PC-9 (cell line): Measurements from ENCODE around the gene FOXP1. TPM values are rescaled to one million over a fixed set of nuclear protein-coding genes. Genes with fewer than 3 reads are reported as not detected.

Source experiments
- BruUV-seq: library from RNA; stranded (reverse); fragments of 400-500 nt; replicated peaks from 2 replicates; lab custom pipeline; 2021; lab: Mats Ljungman, UMichigan
- CTCF ChIA-PET: fragments of 300-600 bp; sonication (Branson Sonifier 250); formaldehyde crosslinking; loops from one replicate; lab custom pipeline; 2022; ENCODE audit warnings: antibody characterized with exemption; lab: Charles Lee
- POLR2A ChIA-PET: fragments of 300-600 bp; sonication (Branson Sonifier 250); formaldehyde crosslinking; loops from one replicate; lab custom pipeline; 2022; ENCODE audit warnings: antibody characterized with exemption; ENCODE audit not compliant: unreplicated experiment; lab: Charles Lee
- DNase-seq, 2 experiments: peaks; one replicate each; pipeline versions ENCODE4 v3.0.0 to v3.0.0-alpha.2; 2015 to 2022; ENCODE audit warnings: mixed read lengths in 1 of 2
- H2AFZ ChIP-seq: fragments of 200-600 bp; sonication (generic); 2 replicates; pipeline ENCODE4 v1.8.1; 2017; ENCODE audit warnings: antibody characterized with exemption
- H3F3A ChIP-seq: fragments of 200-600 bp; sonication (generic); 2 replicates; pipeline ENCODE4 v1.8.1; 2017; ENCODE audit warnings: antibody characterized with exemption, mild to moderate bottlenecking, low read depth; ENCODE audit not compliant: insufficient read depth
- H3K27ac ChIP-seq: fragments of 200-600 bp; sonication (generic); 2 replicates; pipeline ENCODE4 v1.6.1; 2016; ENCODE audit warnings: mixed run types
- H3K27me3 ChIP-seq: fragments of 200-600 bp; sonication (generic); 2 replicates; pipeline ENCODE4 v1.6.1; 2016; ENCODE audit warnings: low read depth, mixed run types; ENCODE audit not compliant: insufficient read depth
- H3K36me3 ChIP-seq: fragments of 200-600 bp; sonication (generic); 2 replicates; pipeline ENCODE4 v1.6.1; 2016; ENCODE audit warnings: low read depth, mixed run types
- H3K4me1 ChIP-seq: fragments of 200-600 bp; sonication (generic); replicated peaks from 2 replicates; pipeline ENCODE4 v1.6.1; 2016; ENCODE audit warnings: mixed run types; ENCODE audit not compliant: insufficient read depth
- H3K4me2 ChIP-seq: fragments of 200-600 bp; sonication (generic); 2 replicates; pipeline ENCODE4 v1.6.1; 2017; ENCODE audit warnings: mixed run types
- H3K4me3 ChIP-seq: fragments of 200-600 bp; sonication (generic); 2 replicates; pipeline ENCODE4 v1.6.1; 2016; ENCODE audit warnings: mixed run types
- H3K79me2 ChIP-seq: fragments of 200-600 bp; sonication (generic); 2 replicates; pipeline ENCODE4 v1.6.1; 2017; ENCODE audit warnings: low read depth, mixed run types
- H3K9me2 ChIP-seq: fragments of 200-600 bp; sonication (generic); 2 replicates; pipeline ENCODE4 v1.8.1; 2017; ENCODE audit warnings: mild to moderate bottlenecking; ENCODE audit not compliant: insufficient read depth
- H3K9me3 ChIP-seq: fragments of 200-600 bp; sonication (generic); 2 replicates; pipeline ENCODE4 v1.8.1; 2016; ENCODE audit warnings: low read depth; ENCODE audit not compliant: insufficient read depth
- H4K20me1 ChIP-seq: fragments of 200-600 bp; sonication (generic); 2 replicates; pipeline ENCODE4 v1.8.1; 2017; ENCODE audit not compliant: insufficient read depth
- CTCF ChIP-seq: fragments of 200-600 bp; sonication (generic); conservative IDR thresholded peaks from 2 replicates; pipeline ENCODE4 v1.6.1; 2017; ENCODE audit warnings: mixed run types, antibody characterized with exemption, mild to moderate bottlenecking, moderate library complexity
- EZH2 ChIP-seq: fragments of 200-600 bp; sonication (generic); IDR thresholded peaks from 2 replicates; pipeline ENCODE4 v1.8.0; 2017; ENCODE audit warnings: antibody characterized with exemption, low read depth
- intact Hi-C: fragments of 100-400 bp; cut with micrococcal nuclease; formaldehyde crosslinking; loops from one replicate; pipeline ENCODE4 v1.10.0; 2022; ENCODE audit not compliant: unreplicated experiment
- total RNA-seq: library from RNA; stranded (reverse); gene quantifications from 2 replicates; pipeline ENCODE4 v1.2.3, GENCODE V29; 2021

The FOXP1 gene
- total RNA-seq, 1 experiment from 2014 or later, result 33.3 TPM

- Histone ChIP-seq H3K4me1 (peaks cover 14% of the 10 kb centered on the region; the same call in 1 of the 2 replicates), H3F3A (0 out of 2 replicates have a peak, but pooled peaks cover 3% of the 10 kb centered on the region), H2AFZ (no peak overlapping the region), H4K20me1 (no peaks in the 10 kb centered on the region), H3K9me3 (no peaks in the 10 kb centered on the region), H3K4me2 (no peak overlapping the region), H3K36me3 (no peaks in the 10 kb centered on the region), H3K9me2 (no peaks in the 10 kb centered on the region), H3K4me3 (no peak overlapping the region), H3K79me2 (no peaks in the 10 kb centered on the region), H3K27ac (no peak overlapping the region), H3K27me3 (no peaks in the 10 kb centered on the region)
- no TSS peak for BruUV-seq
- POLR2A ChIA-PET, result no interaction called here
- DNase-seq, result peak in 1 of 2 experiments; percentile 54
- CTCF ChIA-PET, result no interaction called here
- TF ChIP-seq EZH2 (no peak), CTCF (no peak)
- intact Hi-C loops, result loop anchor here (2.0 kb wide), 2 partner anchors 32 to 44 kb away; no protein-coding TSS in a partner anchor
These were observed 46.3 kb downstream of the FOXP1 start for GRCh38 chr3:71537211-71537611.

- no peak overlapping the region for H3K4me2 ChIP-seq
- no peaks in the 10 kb centered on the region for H4K20me1 ChIP-seq
- CTCF ChIA-PET, result interaction anchor here (0.6 kb wide), 1 partner anchor 83 kb away, joined by 11 read pairs; no protein-coding TSS in a partner anchor
- H3K9me3 ChIP-seq, result no peaks in the 10 kb centered on the region
- H2AFZ ChIP-seq, result no peak overlapping the region
- POLR2A ChIA-PET, result no interaction called here
- no peaks in the 10 kb centered on the region for H3K9me2 ChIP-seq
- no peak overlapping the region for H3K4me3 ChIP-seq
- DNase-seq, result no peak
- H3K27me3 ChIP-seq, result no peaks in the 10 kb centered on the region
- 0 out of 2 replicates have a peak, but pooled peaks cover 3% of the 10 kb centered on the region for H3F3A ChIP-seq
- no TSS peak for BruUV-seq
- H3K4me1 ChIP-seq, result peaks cover 14% of the 10 kb centered on the region; the same call in 1 of the 2 replicates
- H3K36me3 ChIP-seq, result no peaks in the 10 kb centered on the region
- H3K27ac ChIP-seq, result no peak overlapping the region
- intact Hi-C loops, result loop anchor here (2.0 kb wide), 2 partner anchors 32 to 44 kb away; no protein-coding TSS in a partner anchor
- H3K79me2 ChIP-seq, result no peaks in the 10 kb centered on the region
- no peak for TF ChIP-seq EZH2
- TF ChIP-seq CTCF, result no peak
These were observed 47.1 kb downstream of the FOXP1 start for GRCh38 chr3:71536376-71536965.

- no TSS peak for BruUV-seq
- Histone ChIP-seq H4K20me1 (no peaks in the 10 kb centered on the region), H3K27ac (peak overlapping the region; percentile 39; the same call in 1 of the 2 replicates), H3K4me1 (peaks cover 14% of the 10 kb centered on the region; the same call in 1 of the 2 replicates), H3K9me3 (no peaks in the 10 kb centered on the region), H3K36me3 (no peaks in the 10 kb centered on the region), H2AFZ (no peak overlapping the region), H3F3A (0 out of 2 replicates have a peak, but pooled peaks cover 3% of the 10 kb centered on the region), H3K79me2 (no peaks in the 10 kb centered on the region), H3K4me2 (no peak overlapping the region), H3K4me3 (no peak overlapping the region), H3K27me3 (no peaks in the 10 kb centered on the region), H3K9me2 (no peaks in the 10 kb centered on the region)
- DNase-seq, result no peak
- TF ChIP-seq CTCF (no peak), EZH2 (no peak)
- intact Hi-C loops, result loop anchor here (5.0 kb wide), 1 partner anchor 36 kb away; no protein-coding TSS in a partner anchor
- CTCF ChIA-PET, result no interaction called here
- POLR2A ChIA-PET, result no interaction called here
These were observed 49.9 kb downstream of the FOXP1 start for GRCh38 chr3:71533588-71533987.
